Upper lobe of left lung (tissue), 6 donors: ENCODE results near the gene TCL1A. TPM values are rescaled to one million over a fixed set of nuclear protein-coding genes. Genes with fewer than 3 reads are reported as not detected.
A peak's percentile ranks its signal among the peaks of the same experiment; 100 is the strongest.

Source experiments
- ATAC-seq, 2 donors: fragments of 200-7000 bp; cut with Tn5 transposase; one replicate each; pipeline ENCODE4 v1.9.1; 2022; ENCODE audit warnings: mild to moderate bottlenecking in 2 of 2, moderate library complexity in 2 of 2; ENCODE audit not compliant: low FRiP score in 2 of 2
- DNase-seq, 2 donors: peaks; one replicate each; pipeline ENCODE4 v3.0.0-alpha.2; 2019 to 2020
- H3K27ac ChIP-seq, 4 donors: fragments of 200-600 bp; sonication (generic); one replicate each; pipeline ENCODE4 v1.5.1; 2016 to 2019
- H3K27me3 ChIP-seq, 4 donors: fragments of 200-600 bp; sonication (generic); one replicate each; pipeline ENCODE4 v1.5.1; 2017 to 2019
- H3K36me3 ChIP-seq, 4 donors: fragments of 200-600 bp; sonication (generic); one replicate each; pipeline ENCODE4 v1.5.1; 2016 to 2019
- H3K4me1 ChIP-seq, 4 donors: fragments of 200-600 bp; sonication (generic); one replicate each; pipeline ENCODE4 v1.5.1; 2018 to 2019
- H3K4me3 ChIP-seq, 4 donors: fragments of 200-600 bp; sonication (generic); one replicate each; pipeline ENCODE4 v1.5.1; 2017 to 2019; ENCODE audit warnings: mild to moderate bottlenecking in 2 of 4, moderate library complexity in 1 of 4
- H3K9me3 ChIP-seq, 4 donors: fragments of 200-600 bp; sonication (generic); one replicate each; pipeline ENCODE4 v1.5.1; 2018 to 2019
- CTCF ChIP-seq, 6 experiments: fragments of 450-650 bp in 4 of 6; fragments of 200-600 bp in 2 of 6; sonication (generic) in 2 of 6; IDR thresholded peaks; one replicate each; pipeline ENCODE4 v1.5.1; 2016 to 2019; ENCODE audit warnings: antibody characterized with exemption in 6 of 6
- EP300 ChIP-seq, 4 donors: sonication (generic); formaldehyde crosslinking; IDR thresholded peaks; one replicate each; pipeline ENCODE4 v1.5.1; 2017; ENCODE audit warnings: antibody characterized with exemption in 4 of 4, control low read depth in 2 of 4
- POLR2A ChIP-seq, 4 donors: fragments of 450-650 bp; IDR thresholded peaks; one replicate each; pipeline ENCODE4 v1.5.1; 2016 to 2017; ENCODE audit warnings: antibody characterized with exemption in 4 of 4, mild to moderate bottlenecking in 2 of 4
- POLR2AphosphoS5 ChIP-seq, 2 donors: sonication (generic); formaldehyde crosslinking; IDR thresholded peaks; one replicate each; pipeline ENCODE4 v1.5.1; 2017; ENCODE audit warnings: antibody characterized with exemption in 2 of 2
- WGBS, 2 donors: methylation state at CpG; one replicate each; pipeline ENCODE4 v1.1.5; 2017 to 2018; 5-methylcytosine and 5-hydroxymethylcytosine counted together
- total RNA-seq, 6 donors: library from RNA; depleted of rRNA in 4 of 6; stranded (reverse); fragments of >200 nt in 4 of 6; gene quantifications; one replicate each; pipeline versions ENCODE4 v1.1.0 to v1.2.1, GENCODE V29; 2016 to 2021
- donor health status: DM: no; HTN: no; CAD: no; lungs with moderate emphysema.
- donor health status: DM: no; HTN: yes; CAD: no; lungs with severe emphysema.

The TCL1A gene
- total RNA-seq, 6 donors from 2014 or later: 0.20 to 0.69 (median 0.32) TPM; not detected in 2

DNA sequence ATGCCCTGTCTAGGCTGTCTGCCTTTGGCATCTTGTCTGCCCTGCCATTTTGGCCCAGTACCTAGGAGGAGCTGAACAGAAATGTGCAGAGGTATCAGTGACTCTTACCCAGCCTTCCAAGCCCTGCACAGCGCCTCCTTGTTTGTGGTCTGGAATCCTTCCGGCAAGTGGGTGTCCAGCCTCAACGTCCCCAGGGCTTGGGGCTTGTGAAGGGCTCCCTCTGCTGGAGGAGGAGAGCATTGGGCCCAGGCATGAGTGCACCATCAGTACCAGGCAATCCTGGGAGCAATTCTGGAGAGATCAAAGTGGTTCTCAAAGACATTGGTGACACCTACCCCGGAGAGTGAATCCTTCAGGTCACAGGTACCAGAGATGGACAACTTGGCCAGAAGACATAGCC lies 30.1 kb downstream of the TCL1A start:
- peak; percentile 21 to 64 (median 51) for TF ChIP-seq CTCF (IDR thresholded peaks at IDR 0.05)
- TF ChIP-seq EP300 (IDR thresholded peaks at IDR 0.05): no peak
- DNase-seq (peak in 1 of 2 donors; percentile 28), ATAC-seq (peak; percentile 34 to 36)
- no peaks in the 10 kb centered on the region for H3K9me3 ChIP-seq
- no peak overlapping the region for H3K4me3 ChIP-seq
- H3K27ac ChIP-seq: no peak overlapping the region
- H3K27me3 ChIP-seq: no peaks in the 10 kb centered on the region
- 49 to 60% methylated on average over 1 to 4 of the region's 4 CpGs for WGBS, 2 donors
- H3K36me3 ChIP-seq: no peaks in the 10 kb centered on the region
- no peaks in the 10 kb centered on the region for H3K4me1 ChIP-seq

GRCh38 chr14:95681153-95681552 lies 32.8 kb downstream of the TCL1A start:
- Histone ChIP-seq H3K27me3 (no peaks in the 10 kb centered on the region), H3K27ac (no peak overlapping the region), H3K36me3 (no peaks in the 10 kb centered on the region), H3K9me3 (no peaks in the 10 kb centered on the region), H3K4me3 (no peak overlapping the region), H3K4me1 (no peaks in the 10 kb centered on the region)
- ATAC-seq (no peak), DNase-seq (no peak)
- 80 to 82% methylated on average over 2 of the region's 2 CpGs for WGBS, 2 donors
- no peak for TF ChIP-seq POLR2A (IDR thresholded peaks at IDR 0.05)
- TF ChIP-seq POLR2AphosphoS5 (IDR thresholded peaks at IDR 0.05): no peak
- TF ChIP-seq CTCF (IDR thresholded peaks at IDR 0.05): no peak

DNA sequence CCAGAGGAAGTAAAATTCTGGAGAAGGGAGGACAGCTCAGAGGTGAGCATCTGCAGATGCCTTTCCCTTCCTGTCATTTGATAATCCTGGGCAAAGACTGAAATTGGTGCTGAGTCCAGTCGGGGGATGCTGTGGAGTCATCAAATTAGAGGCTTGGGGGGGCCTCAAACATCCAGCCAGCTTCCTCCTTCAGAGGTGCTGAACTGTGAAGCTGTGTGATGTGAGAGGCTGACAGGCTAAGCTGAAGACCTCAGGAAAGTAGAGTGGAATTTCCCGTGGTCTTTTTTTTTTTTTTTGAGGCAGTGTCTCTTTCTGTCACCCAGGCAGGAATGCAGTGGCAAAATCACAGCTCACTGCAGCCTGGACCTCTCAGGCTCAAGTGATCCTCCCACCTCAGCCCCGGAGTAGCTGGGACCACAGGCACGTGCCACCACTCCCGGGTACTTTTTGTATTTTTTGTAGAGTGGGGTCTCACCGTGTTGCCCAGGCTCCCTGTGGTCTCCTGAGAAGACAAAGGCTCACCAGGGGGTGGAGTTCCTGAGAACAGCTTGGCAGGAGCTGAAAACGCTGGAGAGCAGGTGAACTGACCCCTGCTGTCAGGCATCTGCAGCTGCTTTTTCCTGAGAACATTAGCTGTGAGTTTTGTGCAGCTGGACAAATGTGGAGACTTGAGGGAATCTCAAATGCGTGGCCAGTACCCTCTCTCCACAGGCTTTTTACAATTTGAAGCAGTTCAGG lies 33.8 kb downstream of the TCL1A start:
- no peak for TF ChIP-seq EP300 (IDR thresholded peaks at IDR 0.05)
- no peak for TF ChIP-seq POLR2AphosphoS5 (IDR thresholded peaks at IDR 0.05)
- TF ChIP-seq CTCF (IDR thresholded peaks at IDR 0.05): no peak
- TF ChIP-seq POLR2A (IDR thresholded peaks at IDR 0.05): no peak
- Histone ChIP-seq H3K27ac (no peak overlapping the region), H3K4me1 (no peaks in the 10 kb centered on the region), H3K36me3 (no peaks in the 10 kb centered on the region), H3K4me3 (no peak overlapping the region), H3K9me3 (no peaks in the 10 kb centered on the region), H3K27me3 (no peaks in the 10 kb centered on the region)
- 22 to 34% methylated on average over 7 to 8 of the region's 8 CpGs for WGBS, 2 donors
- DNase-seq (peak in 1 of 2 donors; percentile 6), ATAC-seq (no peak)

DNA sequence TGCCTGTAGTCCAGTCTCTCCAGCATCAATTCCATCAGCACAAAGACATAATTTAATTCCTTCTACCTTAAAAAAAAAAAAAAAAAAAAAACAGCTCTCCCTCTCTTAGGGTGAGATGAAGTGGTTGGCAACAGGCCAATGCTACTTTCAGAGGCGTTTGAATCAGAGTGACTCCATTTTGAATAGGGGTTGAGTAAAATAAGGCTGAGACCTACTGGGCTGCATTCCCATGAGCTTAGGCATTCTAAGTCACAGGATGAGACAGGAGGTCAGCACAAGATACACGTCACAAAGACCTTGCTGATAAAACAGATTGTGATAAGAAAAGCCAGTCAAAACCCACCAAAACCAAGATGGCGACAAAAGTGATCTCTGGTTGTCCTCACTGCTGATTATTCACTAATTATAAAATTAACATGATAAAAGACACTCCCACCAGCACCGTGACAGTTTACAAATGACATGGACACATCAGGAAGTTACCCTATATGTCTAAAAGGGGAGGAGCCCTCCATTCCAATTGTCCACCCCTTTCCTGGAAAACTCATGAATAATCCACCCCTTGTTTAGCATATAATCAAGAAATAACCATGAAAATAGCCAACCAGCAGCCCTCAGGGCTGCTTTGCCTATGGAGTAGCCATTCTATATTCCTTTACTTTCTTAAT lies 34.6 kb downstream of the TCL1A start:
- Histone ChIP-seq H3K36me3 (no peaks in the 10 kb centered on the region), H3K27me3 (no peaks in the 10 kb centered on the region), H3K9me3 (no peaks in the 10 kb centered on the region), H3K4me3 (no peak overlapping the region), H3K4me1 (no peaks in the 10 kb centered on the region), H3K27ac (no peak overlapping the region)
- ATAC-seq: no peak
- TF ChIP-seq POLR2AphosphoS5 (IDR thresholded peaks at IDR 0.05): no peak
- TF ChIP-seq EP300 (IDR thresholded peaks at IDR 0.05): no peak
- no peak for TF ChIP-seq POLR2A (IDR thresholded peaks at IDR 0.05)
- TF ChIP-seq CTCF (IDR thresholded peaks at IDR 0.05): no peak
- WGBS, 2 donors: 65% methylated on average over 4 of the region's 4 CpGs
- DNase-seq: no peak
